Measurements from ENCODE around the gene DPH2.

Gene DPH2

GRCh38 chr1:43947061-43947873 is 22.5 kb upstream of the DPH2 start:
- H3K4me3 ChIP-seq (ENCODE audit: low read depth, low read length), result peak overlapping the region; percentile 87
- peak overlapping the region; percentile 94 for H3K4me2 ChIP-seq (ENCODE audit: low read length)
- peaks cover 8% of the 10 kb centered on the region for H3K4me1 ChIP-seq
- peak overlapping the region; percentile 89 for H3K9ac ChIP-seq
- peak overlapping the region; percentile 93 for H2AFZ ChIP-seq
- no peaks in the 10 kb centered on the region for H3K9me3 ChIP-seq (ENCODE audit: control insufficient read depth, low read length)
- peaks cover 8% of the 10 kb centered on the region for H3K79me2 ChIP-seq
- H3K27ac ChIP-seq, result peak overlapping the region; percentile 99
- H3K27me3 ChIP-seq (ENCODE audit: control insufficient read depth, insufficient read depth, low read length), result no peaks in the 10 kb centered on the region
- H3K36me3 ChIP-seq (ENCODE audit: control insufficient read depth, insufficient read depth, low read length), result no peaks in the 10 kb centered on the region
- TF ChIP-seq, protein P1, sequence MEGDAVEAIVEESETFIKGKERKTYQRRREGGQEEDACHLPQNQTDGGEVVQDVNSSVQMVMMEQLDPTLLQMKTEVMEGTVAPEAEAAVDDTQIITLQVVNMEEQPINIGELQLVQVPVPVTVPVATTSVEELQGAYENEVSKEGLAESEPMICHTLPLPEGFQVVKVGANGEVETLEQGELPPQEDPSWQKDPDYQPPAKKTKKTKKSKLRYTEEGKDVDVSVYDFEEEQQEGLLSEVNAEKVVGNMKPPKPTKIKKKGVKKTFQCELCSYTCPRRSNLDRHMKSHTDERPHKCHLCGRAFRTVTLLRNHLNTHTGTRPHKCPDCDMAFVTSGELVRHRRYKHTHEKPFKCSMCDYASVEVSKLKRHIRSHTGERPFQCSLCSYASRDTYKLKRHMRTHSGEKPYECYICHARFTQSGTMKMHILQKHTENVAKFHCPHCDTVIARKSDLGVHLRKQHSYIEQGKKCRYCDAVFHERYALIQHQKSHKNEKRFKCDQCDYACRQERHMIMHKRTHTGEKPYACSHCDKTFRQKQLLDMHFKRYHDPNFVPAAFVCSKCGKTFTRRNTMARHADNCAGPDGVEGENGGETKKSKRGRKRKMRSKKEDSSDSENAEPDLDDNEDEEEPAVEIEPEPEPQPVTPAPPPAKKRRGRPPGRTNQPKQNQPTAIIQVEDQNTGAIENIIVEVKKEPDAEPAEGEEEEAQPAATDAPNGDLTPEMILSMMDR (IDR thresholded peaks at IDR 0.05), result no peak

DNA sequence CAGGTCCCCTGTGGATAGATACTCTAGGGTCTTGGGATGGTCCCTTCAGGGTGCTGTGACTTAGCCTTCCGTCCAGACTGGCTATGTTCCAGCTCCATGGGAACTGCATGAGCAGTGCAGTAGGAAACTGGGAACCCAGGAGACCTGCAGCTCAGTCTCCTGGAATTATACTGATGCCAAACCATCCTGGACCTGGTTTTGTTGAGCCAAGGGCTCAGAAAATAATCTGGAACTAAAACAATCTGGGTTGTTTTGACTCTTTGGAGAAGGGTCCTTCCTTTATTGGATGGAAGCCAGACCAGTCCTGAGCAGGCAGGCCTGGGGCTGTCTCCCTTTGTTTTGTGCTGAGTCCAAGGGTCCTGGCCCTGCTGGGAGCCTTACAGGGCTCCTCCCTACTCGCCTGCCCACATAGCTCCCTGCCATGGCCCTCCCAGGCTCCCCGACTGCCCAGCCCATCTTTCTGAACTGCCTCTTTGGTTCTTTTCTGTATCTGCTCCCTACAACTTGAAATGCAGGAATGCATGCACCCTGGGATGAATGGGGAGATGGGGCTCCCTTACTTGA is 21.9 kb upstream of the DPH2 start:
- Histone ChIP-seq H3K4me2 (ENCODE audit: low read length) (peak overlapping the region; percentile 94), H3K4me1 (peaks cover 11% of the 10 kb centered on the region), H3K9ac (no peak overlapping the region), H3K27me3 (ENCODE audit: control insufficient read depth, insufficient read depth, low read length) (no peaks in the 10 kb centered on the region), H3K79me2 (peaks cover 8% of the 10 kb centered on the region), H3K4me3 (ENCODE audit: low read depth, low read length) (peak overlapping the region; percentile 87), H3K36me3 (ENCODE audit: control insufficient read depth, insufficient read depth, low read length) (no peaks in the 10 kb centered on the region), H3K27ac (no peak overlapping the region), H2AFZ (no peak overlapping the region), H3K9me3 (ENCODE audit: control insufficient read depth, low read length) (no peaks in the 10 kb centered on the region)
- TF ChIP-seq, protein P1 (IDR thresholded peaks at IDR 0.05), result no peak

GRCh38 chr1:43949678-43950077 is 20.1 kb upstream of the DPH2 start:
- Histone ChIP-seq H3K27me3 (ENCODE audit: control insufficient read depth, insufficient read depth, low read length) (no peaks in the 10 kb centered on the region), H3K9ac (no peak overlapping the region), H3K9me3 (ENCODE audit: control insufficient read depth, low read length) (no peaks in the 10 kb centered on the region), H3K27ac (no peak overlapping the region), H3K79me2 (peaks cover 8% of the 10 kb centered on the region), H3K4me1 (peaks cover 11% of the 10 kb centered on the region), H2AFZ (no peak overlapping the region), H3K4me2 (ENCODE audit: low read length) (no peak overlapping the region), H3K4me3 (ENCODE audit: low read depth, low read length) (no peak overlapping the region), H3K36me3 (ENCODE audit: control insufficient read depth, insufficient read depth, low read length) (no peaks in the 10 kb centered on the region)
- TF ChIP-seq, protein P1 (IDR thresholded peaks at IDR 0.05), result no peak

DNA sequence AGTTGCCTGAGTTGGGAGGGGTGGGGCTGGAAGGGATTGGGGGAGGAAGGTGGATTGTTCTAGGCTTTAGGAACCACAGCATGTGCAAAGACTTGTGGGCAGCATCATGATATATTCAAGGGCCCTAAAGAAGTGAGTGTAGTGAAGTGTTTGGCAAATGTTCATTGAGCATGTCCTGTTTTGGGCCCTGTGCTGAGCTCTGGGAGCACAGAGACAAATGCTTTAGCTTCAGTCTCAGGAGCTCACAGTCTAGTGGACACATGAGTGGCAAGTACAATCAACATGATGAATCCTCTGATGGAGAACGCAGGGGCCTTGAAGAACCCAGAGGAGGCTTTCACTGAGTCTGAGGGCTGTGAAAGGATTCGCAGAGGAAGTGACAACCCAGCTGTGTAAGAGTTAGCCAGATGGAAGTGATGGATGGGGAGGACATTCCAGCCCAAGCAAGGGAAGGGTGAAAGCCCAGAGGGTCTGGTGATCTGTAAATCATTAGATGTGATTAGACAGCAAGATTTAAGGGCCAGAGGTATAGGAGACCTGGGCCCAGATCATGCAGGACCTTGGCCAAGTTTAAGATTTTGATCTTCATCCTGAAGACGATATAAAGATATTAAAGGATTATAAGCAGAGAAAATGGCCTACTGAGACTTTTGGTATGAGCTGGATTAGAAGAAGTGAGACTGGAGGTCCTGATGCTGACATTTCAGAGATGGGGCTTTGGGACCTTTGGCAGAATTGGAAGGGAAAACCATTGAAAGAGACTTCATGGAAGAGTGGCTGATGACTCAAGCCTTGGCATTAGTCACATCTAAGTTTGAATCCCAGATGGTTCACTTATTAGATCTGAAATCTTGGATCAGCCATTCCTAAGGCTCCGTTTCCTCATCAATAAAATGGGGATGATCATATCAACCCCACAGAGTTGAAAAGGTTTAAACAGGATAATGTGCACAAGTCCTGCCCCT is 18.5 kb upstream of the DPH2 start:
- Histone ChIP-seq H3K4me2 (ENCODE audit: low read length) (no peak overlapping the region), H3K9ac (no peak overlapping the region), H3K4me3 (ENCODE audit: low read depth, low read length) (no peak overlapping the region), H3K27me3 (ENCODE audit: control insufficient read depth, insufficient read depth, low read length) (no peaks in the 10 kb centered on the region), H2AFZ (no peak overlapping the region), H3K4me1 (peaks cover 8% of the 10 kb centered on the region), H3K36me3 (ENCODE audit: control insufficient read depth, insufficient read depth, low read length) (no peaks in the 10 kb centered on the region), H3K9me3 (ENCODE audit: control insufficient read depth, low read length) (no peaks in the 10 kb centered on the region), H3K79me2 (peaks cover 8% of the 10 kb centered on the region), H3K27ac (no peak overlapping the region)
- TF ChIP-seq, protein P1 (IDR thresholded peaks at IDR 0.05), result no peak

All from parathyroid adenoma (tissue), 2 donors.